G401 (cell line): ENCODE data around the gene MAGI2. TPM values are rescaled to one million over a fixed set of nuclear protein-coding genes. Genes with fewer than 3 reads are reported as not detected.

Source experiments
- DNase-seq: peaks from one replicate; pipeline ENCODE4 v3.0.0-alpha.2; 2015; ENCODE audit warnings: low spot score
- in situ Hi-C: cut with HindIII; loops from 2 replicates; pipeline ENCODE4 v1.10.0; 2016; ENCODE audit warnings: low sequenced_read_pairs, mixed read lengths
- total RNA-seq: library from RNA; depleted of rRNA; stranded (reverse); fragments of >200 nt; shearing (Covaris generic); gene quantifications from 2 replicates; pipeline ENCODE4 v1.2.3, GENCODE V29; 2014

Gene MAGI2
- total RNA-seq, 1 experiment from 2014 or later, result not detected

- in situ Hi-C loops, result no loop called here
Measured at GRCh38 chr7:78185149-78185745, 1268.2 kb downstream of the MAGI2 start.

GRCh38 chr7:78184299-78184698 is 1269.2 kb downstream of the MAGI2 start:
- in situ Hi-C loops, result no loop called here
- no peak for DNase-seq

More at GRCh38 chr7:78185149-78185745, 1268.2 kb downstream of the MAGI2 start:
- no peak for DNase-seq

- in situ Hi-C loops, result no loop called here
- DNase-seq, result no peak
Measured at GRCh38 chr7:78179827-78180477, 1273.5 kb downstream of the MAGI2 start.

DNA sequence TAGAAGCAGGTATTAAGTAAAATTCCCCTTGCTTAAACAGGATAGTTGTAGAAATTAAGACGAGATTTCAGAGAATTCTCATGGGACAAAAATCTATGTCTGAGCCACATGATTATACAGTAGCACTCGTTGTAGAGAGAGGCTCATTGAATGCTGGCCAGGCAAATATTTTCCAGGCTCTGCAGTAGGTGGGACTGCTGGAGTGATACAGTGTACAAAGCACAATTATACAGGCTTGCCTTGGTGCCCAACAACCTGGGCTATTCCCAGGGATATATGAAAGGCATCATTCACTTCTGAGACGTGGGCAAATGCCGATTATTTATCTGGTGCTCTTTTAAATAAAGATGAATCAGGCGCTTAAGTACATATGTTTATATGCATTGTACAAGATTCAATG is 1274.3 kb downstream of the MAGI2 start:
- DNase-seq, result peak; percentile 23
- in situ Hi-C loops, result no loop called here

DNA sequence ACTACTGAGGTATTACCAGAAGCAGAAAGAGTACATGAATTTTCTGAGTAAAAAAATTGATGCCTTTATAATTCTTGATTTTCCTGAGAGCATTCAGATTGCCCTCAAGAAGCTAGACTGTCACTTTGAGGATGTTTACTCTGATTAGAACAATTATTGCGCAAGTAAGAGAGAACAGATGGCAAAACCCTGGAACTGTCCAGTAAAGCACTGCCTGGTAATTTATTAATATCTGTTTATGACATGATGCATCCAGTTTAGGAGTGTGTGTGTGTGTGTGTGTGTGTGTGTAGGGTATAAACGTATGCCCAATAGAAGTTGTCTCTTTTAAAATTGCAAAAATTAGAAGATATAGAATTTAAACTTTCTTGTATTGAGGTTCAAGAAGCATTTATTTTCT is 1275.1 kb downstream of the MAGI2 start:
- in situ Hi-C loops, result no loop called here

DNA sequence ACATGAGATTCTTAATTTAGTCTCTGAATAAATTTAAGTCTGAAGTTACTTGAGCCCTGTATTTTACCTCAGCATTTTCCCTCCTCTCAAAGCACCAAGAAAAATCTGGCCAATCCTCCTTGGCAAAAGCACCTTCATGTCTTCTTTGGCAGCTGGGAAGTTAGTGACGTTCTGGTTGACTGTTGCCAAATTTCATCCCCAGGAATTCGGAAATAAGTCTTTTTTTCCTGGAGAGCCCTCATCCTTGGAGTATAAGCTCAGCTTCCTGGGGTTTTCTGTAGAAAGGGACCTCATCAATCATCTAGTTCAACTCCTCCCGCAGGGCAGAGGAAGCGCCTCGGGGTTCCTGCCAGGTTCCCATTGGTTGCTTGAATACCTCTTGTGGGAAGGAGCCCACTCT is 1277.3 kb downstream of the MAGI2 start:
- in situ Hi-C loops, result no loop called here
- DNase-seq, result peak; percentile 60

More for the DNA sequence above, 1275.1 kb downstream of the MAGI2 start:
- DNase-seq, result peak; percentile 44

DNA sequence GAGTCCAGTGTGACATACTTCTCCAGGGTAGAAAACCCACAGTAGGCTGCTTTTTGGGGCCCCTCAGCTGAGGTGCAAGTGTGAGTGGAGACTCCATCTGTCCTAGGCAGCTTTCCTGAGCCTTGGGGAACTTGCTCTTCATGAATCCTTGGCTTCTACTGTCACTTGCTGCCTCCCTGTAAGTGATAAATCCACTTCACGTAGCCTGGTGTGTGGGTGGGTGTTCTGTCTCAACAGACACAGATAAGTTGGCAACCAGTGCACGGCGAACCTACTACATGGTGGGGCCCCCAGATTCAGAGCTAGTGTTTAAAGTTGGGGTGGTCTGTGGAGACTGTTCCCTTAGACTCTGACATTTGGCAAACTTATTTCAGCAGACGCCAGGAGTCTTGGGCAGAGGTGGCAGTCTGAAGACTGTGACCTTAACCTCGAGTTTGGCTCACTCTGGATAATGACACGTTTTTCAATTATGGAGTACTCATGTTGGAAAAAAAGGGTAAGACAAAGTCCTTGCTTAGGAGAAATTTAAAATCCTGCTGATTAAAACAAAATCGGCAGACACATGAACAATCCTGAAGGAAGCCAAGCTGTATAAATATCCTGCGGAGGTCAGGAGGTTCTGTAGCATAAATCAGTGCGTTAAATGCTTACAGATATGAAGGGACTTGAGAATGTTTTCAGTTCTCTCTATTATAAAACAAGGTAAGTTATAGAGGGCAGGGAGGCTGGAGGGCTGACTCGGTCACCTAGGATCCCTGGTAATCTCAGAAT is 1278.0 kb downstream of the MAGI2 start:
- in situ Hi-C loops, result no loop called here
- DNase-seq, result no peak

DNA sequence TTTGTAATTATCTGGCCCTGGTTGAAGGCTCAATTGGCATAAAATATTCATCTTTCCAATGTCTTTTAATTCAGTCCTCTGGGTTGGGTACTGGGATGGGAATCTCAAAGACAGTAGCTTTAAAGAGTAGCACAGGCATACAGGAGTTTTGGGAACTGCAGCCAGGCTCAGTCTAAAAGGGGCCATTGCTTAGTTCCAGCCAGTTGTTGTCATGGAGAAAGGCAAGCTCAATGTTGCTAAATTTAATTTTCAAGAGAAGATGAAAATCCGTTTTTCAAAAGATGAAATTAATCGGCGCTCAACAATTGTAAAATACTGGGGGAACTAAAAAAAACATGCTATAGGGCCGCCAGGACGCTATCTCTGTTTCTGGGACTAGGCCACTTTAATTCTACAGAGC is 1279.8 kb downstream of the MAGI2 start:
- in situ Hi-C loops, result no loop called here

DNA sequence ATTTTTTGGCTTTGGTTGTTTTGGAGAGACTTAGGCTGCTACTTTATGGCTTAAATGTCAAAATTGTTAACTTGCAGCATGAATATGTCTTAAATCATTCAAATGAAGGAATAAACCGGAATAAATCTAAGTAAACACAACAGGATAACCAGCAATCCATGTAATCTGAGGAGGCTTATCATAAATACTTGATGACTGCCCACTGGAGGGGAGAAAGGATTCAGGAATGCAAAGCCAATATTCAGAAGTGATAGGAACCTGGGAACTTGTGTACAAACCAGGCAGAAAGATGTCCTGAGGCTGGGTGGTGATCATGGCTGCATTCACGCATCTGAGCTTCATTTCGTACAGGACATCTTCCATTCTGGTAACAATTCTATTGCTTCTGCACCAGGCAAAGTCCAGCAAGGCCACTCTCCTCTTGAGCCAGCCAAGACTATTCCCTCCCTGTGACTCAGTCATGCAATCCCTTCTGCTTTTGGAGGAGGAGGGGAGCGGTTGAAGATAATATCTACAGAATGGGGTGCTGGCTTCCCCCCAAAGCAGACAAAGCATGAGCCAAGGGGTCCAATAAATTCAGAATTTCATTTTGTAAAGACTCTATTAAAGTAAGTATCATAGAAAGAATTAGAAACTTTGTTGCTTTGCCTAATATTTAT is 1280.4 kb downstream of the MAGI2 start:
- DNase-seq, result no peak
- in situ Hi-C loops, result no loop called here

More for the DNA sequence above, 1279.8 kb downstream of the MAGI2 start:
- no peak for DNase-seq

GRCh38 chr7:78172267-78172757 is 1281.2 kb downstream of the MAGI2 start:
- DNase-seq, result peak; percentile 14
- in situ Hi-C loops, result no loop called here

GRCh38 chr7:78171398-78171797 is 1282.1 kb downstream of the MAGI2 start:
- in situ Hi-C loops, result no loop called here
- no peak for DNase-seq

- no peak for DNase-seq
- in situ Hi-C loops, result no loop called here
Measured at GRCh38 chr7:78170815-78171214, 1282.7 kb downstream of the MAGI2 start.

GRCh38 chr7:78169992-78170391 is 1283.5 kb downstream of the MAGI2 start:
- in situ Hi-C loops, result no loop called here
- DNase-seq, result no peak

- DNase-seq, result no peak
- in situ Hi-C loops, result no loop called here
Measured at GRCh38 chr7:78168865-78169264, 1284.6 kb downstream of the MAGI2 start.

DNA sequence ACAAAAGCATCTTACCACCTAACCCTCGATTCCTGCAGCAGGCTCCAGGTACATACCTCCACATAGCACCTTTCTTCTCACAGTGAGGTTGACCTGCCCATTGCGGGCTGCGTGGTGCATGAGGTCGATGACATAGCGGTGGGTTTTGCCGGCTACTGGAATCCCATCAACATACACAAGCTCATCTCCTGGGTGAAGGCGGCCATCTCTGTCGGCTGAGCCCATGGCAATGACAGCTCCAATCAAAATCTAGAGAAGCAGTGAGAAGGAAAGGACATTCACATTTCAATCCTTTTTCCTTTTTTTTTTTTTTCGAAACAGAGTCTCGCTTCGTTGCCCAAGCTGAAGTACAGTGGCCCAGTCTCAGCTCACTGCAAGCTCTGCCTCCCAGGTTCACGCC is 1285.6 kb downstream of the MAGI2 start:
- in situ Hi-C loops, result no loop called here
- no peak for DNase-seq

- DNase-seq, result no peak
- in situ Hi-C loops, result no loop called here
Measured at GRCh38 chr7:78165854-78166253, 1287.6 kb downstream of the MAGI2 start.

- in situ Hi-C loops, result no loop called here
- DNase-seq, result no peak
Measured at GRCh38 chr7:78165454-78165853, 1288.0 kb downstream of the MAGI2 start.

DNA sequence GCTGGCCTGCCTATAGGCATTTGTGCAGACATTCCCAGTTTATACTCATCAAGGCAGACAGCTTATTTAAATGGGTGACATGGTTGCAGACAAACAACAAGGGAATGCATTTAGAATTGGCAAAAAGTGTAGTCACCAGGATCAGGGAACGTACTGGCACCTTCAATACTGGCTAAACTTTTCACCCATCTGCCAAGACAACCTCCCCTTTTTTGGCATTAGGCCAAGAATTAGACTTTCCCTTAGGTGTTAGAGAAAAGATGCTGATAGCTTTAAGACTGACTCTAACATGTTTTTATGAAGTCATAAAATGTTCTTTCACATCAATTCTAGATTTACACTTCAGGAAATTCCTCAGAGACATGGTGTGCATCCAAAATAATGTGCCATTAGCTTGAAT is 1289.0 kb downstream of the MAGI2 start:
- in situ Hi-C loops, result no loop called here
- no peak for DNase-seq

DNA sequence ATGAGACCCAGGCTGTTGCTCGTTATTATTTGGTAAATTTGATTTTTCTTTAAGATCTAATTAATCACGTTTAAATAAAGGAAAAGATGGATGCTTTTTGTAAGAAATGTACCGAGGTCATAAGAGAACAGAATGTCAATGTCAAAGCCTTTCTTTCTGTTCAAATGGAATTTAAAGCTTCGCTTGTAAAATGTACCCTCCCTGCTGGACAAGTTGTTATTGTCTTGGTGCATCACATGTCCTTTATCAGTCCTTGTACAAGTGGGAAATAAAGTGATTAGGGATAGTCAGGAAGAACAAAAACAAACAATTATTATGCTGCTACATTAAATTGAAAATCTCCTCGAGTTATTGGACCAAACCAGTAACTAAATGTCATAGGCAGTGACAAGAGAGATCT is 1291.7 kb downstream of the MAGI2 start:
- in situ Hi-C loops, result no loop called here
- no peak for DNase-seq

DNA sequence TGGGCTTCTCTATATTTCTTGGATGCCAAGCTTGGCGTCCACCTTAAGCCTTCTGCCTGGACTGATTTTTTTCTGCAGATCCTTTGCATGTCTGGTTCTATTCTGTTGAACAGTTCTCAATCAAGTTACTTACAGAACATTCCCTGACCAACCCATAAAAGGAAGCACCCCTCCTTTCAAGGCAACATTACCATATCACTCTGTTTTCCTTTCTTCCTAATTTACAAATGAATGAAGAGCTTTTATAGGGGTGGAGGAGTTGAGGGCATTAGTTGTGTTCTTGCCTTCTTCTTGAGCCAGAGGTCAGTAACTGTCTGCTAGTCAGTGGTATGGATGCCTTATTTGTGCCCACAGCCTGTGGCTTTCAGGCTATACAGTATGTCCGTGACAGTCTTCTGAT is 1293.9 kb downstream of the MAGI2 start:
- in situ Hi-C loops, result no loop called here
- DNase-seq, result no peak
